ENCODE results near the gene RAB23. TPM values are rescaled to one million over a fixed set of nuclear protein-coding genes. Genes with fewer than 3 reads are reported as not detected.

Gene RAB23
- total RNA-seq, 1 experiment from 2014 or later, result 11.7 TPM

DNA sequence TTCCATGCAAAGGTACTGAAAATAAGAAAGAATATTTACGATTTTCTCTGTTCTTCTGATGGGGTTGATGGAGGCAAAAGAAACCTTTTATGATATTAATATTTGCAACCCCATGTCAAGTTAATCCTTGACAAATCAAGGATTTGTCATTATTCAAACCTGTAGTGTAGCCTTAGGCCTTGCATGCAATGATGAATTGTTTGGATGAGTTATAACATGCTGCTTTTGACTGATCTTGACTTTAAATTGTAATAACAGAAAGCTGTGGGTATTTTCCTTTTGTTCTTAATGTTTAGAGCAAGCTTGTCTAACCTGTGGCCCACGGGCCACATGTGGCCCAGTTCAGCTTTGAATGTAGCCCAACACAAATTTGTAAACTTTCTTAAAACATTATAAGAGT lies 63.0 kb downstream of the RAB23 start:
- RAD21 ChIA-PET (ENCODE audit: low non-redundant PET in 1 of 2, low total read pairs in 2 of 2, uncharacterized antibody in 2 of 2, unreplicated experiment in 2 of 2), result no interaction called here

More for the DNA sequence above, 63.0 kb downstream of the RAB23 start:
- H3K4me3 ChIP-seq (replicated peaks in 1 of 2; ENCODE audit: low read depth in 1 of 2, low read length in 2 of 2), result no peak overlapping the region
- ChIA-PET POLR2A (no interaction called here), CTCF (no interaction called here)
- intact Hi-C loops (cut with micrococcal nuclease), result no loop called here
- no peaks in the 10 kb centered on the region for H4K20me1 ChIP-seq (ENCODE audit: insufficient read depth)
- peaks cover 5 to 8% of the 10 kb centered on the region in 2 experiments for H3K36me3 ChIP-seq (ENCODE audit: control insufficient read depth in 1 of 2, insufficient read depth in 2 of 2, low read length in 2 of 2)
- no peaks in the 10 kb centered on the region for H3K4me1 ChIP-seq (ENCODE audit: control insufficient read depth in 1 of 2, insufficient read depth in 2 of 2, low read length in 2 of 2)
- H3K9me3 ChIP-seq (ENCODE audit: control insufficient read depth in 1 of 2, insufficient read depth in 1 of 2, low read depth in 1 of 2, low read length in 2 of 2), result 0 out of 4 replicates have a peak, but pooled peaks cover 0 to 1% of the 10 kb centered on the region in 2 experiments
- no peak overlapping the region for H3K27ac ChIP-seq (ENCODE audit: low read depth, low read length)
- DNase-seq (ENCODE audit: low read depth, low spot score), result no peak
- BruUV-seq (replicated peaks), result no TSS peak
- no peak overlapping the region for H3K9ac ChIP-seq (ENCODE audit: low read length)
- no peak for ATAC-seq
- H3K79me2 ChIP-seq (ENCODE audit: insufficient read depth, low read length), result no peaks in the 10 kb centered on the region
- TF ChIP-seq ZNF274 (IDR thresholded peaks at IDR 0.05; ENCODE audit: low read depth, low read length) (no peak), CEBPB (IDR thresholded peaks at IDR 0.05; ENCODE audit: low read depth) (no peak), SIN3A (IDR thresholded peaks at IDR 0.05; ENCODE audit: low read depth) (no peak), EZH2phosphoT487 (IDR thresholded peaks at IDR 0.05; ENCODE audit: borderline replicate concordance) (no peak), POLR2A (IDR thresholded peaks at IDR 0.05; ENCODE audit: borderline replicate concordance, extremely low read depth, insufficient read depth, insufficient read length) (no peak), POLR2AphosphoS5 (IDR thresholded peaks at IDR 0.05; ENCODE audit: low read depth, low read length) (no peak), JUND (IDR thresholded peaks at IDR 0.05) (no peak), EZH2 (IDR thresholded peaks at IDR 0.05) (no peak), RAD21 (IDR thresholded peaks at IDR 0.05; ENCODE audit: low read depth) (no peak), EGR1 (IDR thresholded peaks at IDR 0.05; ENCODE audit: low read depth) (no peak), ZFX (IDR thresholded peaks at IDR 0.05) (no peak)
- TF ChIP-seq, protein P1, sequence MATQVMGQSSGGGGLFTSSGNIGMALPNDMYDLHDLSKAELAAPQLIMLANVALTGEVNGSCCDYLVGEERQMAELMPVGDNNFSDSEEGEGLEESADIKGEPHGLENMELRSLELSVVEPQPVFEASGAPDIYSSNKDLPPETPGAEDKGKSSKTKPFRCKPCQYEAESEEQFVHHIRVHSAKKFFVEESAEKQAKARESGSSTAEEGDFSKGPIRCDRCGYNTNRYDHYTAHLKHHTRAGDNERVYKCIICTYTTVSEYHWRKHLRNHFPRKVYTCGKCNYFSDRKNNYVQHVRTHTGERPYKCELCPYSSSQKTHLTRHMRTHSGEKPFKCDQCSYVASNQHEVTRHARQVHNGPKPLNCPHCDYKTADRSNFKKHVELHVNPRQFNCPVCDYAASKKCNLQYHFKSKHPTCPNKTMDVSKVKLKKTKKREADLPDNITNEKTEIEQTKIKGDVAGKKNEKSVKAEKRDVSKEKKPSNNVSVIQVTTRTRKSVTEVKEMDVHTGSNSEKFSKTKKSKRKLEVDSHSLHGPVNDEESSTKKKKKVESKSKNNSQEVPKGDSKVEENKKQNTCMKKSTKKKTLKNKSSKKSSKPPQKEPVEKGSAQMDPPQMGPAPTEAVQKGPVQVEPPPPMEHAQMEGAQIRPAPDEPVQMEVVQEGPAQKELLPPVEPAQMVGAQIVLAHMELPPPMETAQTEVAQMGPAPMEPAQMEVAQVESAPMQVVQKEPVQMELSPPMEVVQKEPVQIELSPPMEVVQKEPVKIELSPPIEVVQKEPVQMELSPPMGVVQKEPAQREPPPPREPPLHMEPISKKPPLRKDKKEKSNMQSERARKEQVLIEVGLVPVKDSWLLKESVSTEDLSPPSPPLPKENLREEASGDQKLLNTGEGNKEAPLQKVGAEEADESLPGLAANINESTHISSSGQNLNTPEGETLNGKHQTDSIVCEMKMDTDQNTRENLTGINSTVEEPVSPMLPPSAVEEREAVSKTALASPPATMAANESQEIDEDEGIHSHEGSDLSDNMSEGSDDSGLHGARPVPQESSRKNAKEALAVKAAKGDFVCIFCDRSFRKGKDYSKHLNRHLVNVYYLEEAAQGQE (IDR thresholded peaks at IDR 0.05; ENCODE audit: low read depth), result no peak
- TF ChIP-seq, protein P2, sequence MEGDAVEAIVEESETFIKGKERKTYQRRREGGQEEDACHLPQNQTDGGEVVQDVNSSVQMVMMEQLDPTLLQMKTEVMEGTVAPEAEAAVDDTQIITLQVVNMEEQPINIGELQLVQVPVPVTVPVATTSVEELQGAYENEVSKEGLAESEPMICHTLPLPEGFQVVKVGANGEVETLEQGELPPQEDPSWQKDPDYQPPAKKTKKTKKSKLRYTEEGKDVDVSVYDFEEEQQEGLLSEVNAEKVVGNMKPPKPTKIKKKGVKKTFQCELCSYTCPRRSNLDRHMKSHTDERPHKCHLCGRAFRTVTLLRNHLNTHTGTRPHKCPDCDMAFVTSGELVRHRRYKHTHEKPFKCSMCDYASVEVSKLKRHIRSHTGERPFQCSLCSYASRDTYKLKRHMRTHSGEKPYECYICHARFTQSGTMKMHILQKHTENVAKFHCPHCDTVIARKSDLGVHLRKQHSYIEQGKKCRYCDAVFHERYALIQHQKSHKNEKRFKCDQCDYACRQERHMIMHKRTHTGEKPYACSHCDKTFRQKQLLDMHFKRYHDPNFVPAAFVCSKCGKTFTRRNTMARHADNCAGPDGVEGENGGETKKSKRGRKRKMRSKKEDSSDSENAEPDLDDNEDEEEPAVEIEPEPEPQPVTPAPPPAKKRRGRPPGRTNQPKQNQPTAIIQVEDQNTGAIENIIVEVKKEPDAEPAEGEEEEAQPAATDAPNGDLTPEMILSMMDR (IDR thresholded peaks at IDR 0.05 in 2 of 3, conservative IDR thresholded peaks at IDR 0.05 in 1 of 3; ENCODE audit: borderline replicate concordance in 1 of 3, insufficient read depth in 1 of 3, low read depth in 2 of 3, low read length in 2 of 3), result no peak
- TF ChIP-seq, protein P3, sequence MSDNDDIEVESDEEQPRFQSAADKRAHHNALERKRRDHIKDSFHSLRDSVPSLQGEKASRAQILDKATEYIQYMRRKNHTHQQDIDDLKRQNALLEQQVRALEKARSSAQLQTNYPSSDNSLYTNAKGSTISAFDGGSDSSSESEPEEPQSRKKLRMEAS (IDR thresholded peaks at IDR 0.05), result no peak
- no peaks in the 10 kb centered on the region for H3K27me3 ChIP-seq (ENCODE audit: insufficient read depth, low read length)
- no peak overlapping the region for H2AFZ ChIP-seq (ENCODE audit: low read depth, low read length, poor library complexity, severe bottlenecking)
- H3K9me2 ChIP-seq (ENCODE audit: insufficient read depth), result no peaks in the 10 kb centered on the region
- H3K4me2 ChIP-seq (ENCODE audit: low read length), result no peak overlapping the region

Data from HCT116 (cell line).